T-helper 1 cell treated with Interleukin-12 subunit alpha and Interleukin-12 subunit beta and Interleukin-4 antibody, amounts not matched to agents 30 ng/mL and 1 ng/mL, for 36 hours (primary cell): ENCODE results near the gene FGGY. TPM values are rescaled to one million over a fixed set of nuclear protein-coding genes. Genes with fewer than 3 reads are reported as not detected.
"Not testable (repeated sequence)": the region's sequence is repeated elsewhere in the genome, so short reads cannot be mapped to it uniquely, and the experiment has no call there.

ENCODE experiments used
- intact Hi-C: fragments of 100-400 bp; cut with micrococcal nuclease; formaldehyde crosslinking; loops from one replicate; pipeline ENCODE4 v1.15.1; 2024
- total RNA-seq: library from RNA; stranded (reverse); gene quantifications from 2 replicates; pipeline ENCODE4 v1.2.3, GENCODE V29; 2022

Gene FGGY
- total RNA-seq, 1 donor from 2014 or later = 12.2 TPM

GRCh38 chr1:59431566-59432294 lies 134.8 kb downstream of the FGGY start:
- intact Hi-C loops = loop anchor here (5.0 kb wide), 1 partner anchor 99 kb away; no protein-coding TSS in a partner anchor

GRCh38 chr1:59432531-59433439 lies 135.9 kb downstream of the FGGY start:
- intact Hi-C loops = loop anchor here (5.0 kb wide), 1 partner anchor 100 kb away; no protein-coding TSS in a partner anchor

- intact Hi-C loops = loop anchor here (5.0 kb wide), 1 partner anchor 101 kb away; no protein-coding TSS in a partner anchor
Measured at GRCh38 chr1:59433440-59433813, 136.5 kb downstream of the FGGY start.

GRCh38 chr1:59434336-59434735 lies 137.4 kb downstream of the FGGY start:
- intact Hi-C loops = loop anchor here (5.0 kb wide), 1 partner anchor 102 kb away; no protein-coding TSS in a partner anchor

- intact Hi-C loops = no loop called here
Measured at GRCh38 chr1:59436637-59437036, 139.7 kb downstream of the FGGY start.

- intact Hi-C loops = no loop called here
Measured at GRCh38 chr1:59438058-59438560, 141.2 kb downstream of the FGGY start.

- intact Hi-C loops = no loop called here
Measured at GRCh38 chr1:59442492-59442891, 145.6 kb downstream of the FGGY start.

- intact Hi-C loops = no loop called here
Measured at GRCh38 chr1:59443310-59443709, 146.4 kb downstream of the FGGY start.

GRCh38 chr1:59444520-59444919 lies 147.6 kb downstream of the FGGY start:
- intact Hi-C loops = no loop called here

- intact Hi-C loops = no loop called here
Measured at GRCh38 chr1:59445040-59445439, 148.1 kb downstream of the FGGY start.

- intact Hi-C loops = no loop called here
Measured at GRCh38 chr1:59446257-59446901, 149.5 kb downstream of the FGGY start.

- intact Hi-C loops = no loop called here
Measured at GRCh38 chr1:59452026-59452425, 155.1 kb downstream of the FGGY start.

GRCh38 chr1:59452559-59452958 lies 155.7 kb downstream of the FGGY start:
- intact Hi-C loops = no loop called here

GRCh38 chr1:59453297-59453968 lies 156.5 kb downstream of the FGGY start:
- intact Hi-C loops = no loop called here

- intact Hi-C loops = no loop called here
Measured at GRCh38 chr1:59455206-59455605, 158.3 kb downstream of the FGGY start.

- intact Hi-C loops = no loop called here
Measured at GRCh38 chr1:59457786-59458185, 160.9 kb downstream of the FGGY start.

- intact Hi-C loops = no loop called here
Measured at GRCh38 chr1:59458884-59459283, 162.0 kb downstream of the FGGY start.

GRCh38 chr1:59462942-59463341 lies 166.0 kb downstream of the FGGY start:
- intact Hi-C loops = not testable (repeated sequence)

GRCh38 chr1:59465478-59465877 lies 168.6 kb downstream of the FGGY start:
- intact Hi-C loops = not testable (repeated sequence)

GRCh38 chr1:59468828-59469428 lies 172.0 kb downstream of the FGGY start:
- intact Hi-C loops = no loop called here
